ENCODE results near the gene CUL1.

GRCh38 chr7:148738737-148739535 is 40.2 kb downstream of the CUL1 start:
- TF ChIP-seq POLR2AphosphoS5 (IDR thresholded peaks at IDR 0.05; ENCODE audit: insufficient read depth in 1 of 2, low read depth in 1 of 2) (no peak), CTCF (IDR thresholded peaks at IDR 0.05) (no peak), POLR2A (IDR thresholded peaks at IDR 0.05) (no peak)
